HG03175 (cell line): ENCODE results near the gene DTHD1.

Experiments used
- ATAC-seq: cut with Tn5 transposase; IDR thresholded peaks from one replicate; pipeline ENCODE4 v1.9.1; 2021; ENCODE audit warnings: mild to moderate bottlenecking, moderate library complexity; ENCODE audit not compliant: unreplicated experiment

Gene DTHD1

GRCh38 chr4:36338973-36339372 lies 57.6 kb downstream of the DTHD1 start:
- no peak for ATAC-seq

DNA sequence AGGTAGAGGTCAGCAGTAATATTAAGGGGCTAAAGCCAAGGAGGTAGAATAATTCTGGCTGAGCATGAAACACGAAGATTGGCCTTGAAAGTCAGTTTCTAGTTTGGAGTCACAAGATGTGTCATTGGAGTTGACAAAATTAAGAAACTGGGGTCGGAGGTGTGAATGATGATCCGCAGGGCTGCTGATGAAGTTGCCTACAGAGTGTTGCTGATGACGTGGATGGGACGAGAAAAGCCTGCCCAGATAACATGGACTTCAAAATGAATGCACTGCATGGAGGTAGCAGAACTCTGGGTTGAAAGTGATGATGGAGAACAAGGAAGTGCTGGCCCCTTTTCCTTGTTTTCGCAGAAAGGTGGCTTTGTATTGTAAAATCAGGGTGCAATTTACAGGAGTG lies 60.5 kb downstream of the DTHD1 start:
- no peak for ATAC-seq

GRCh38 chr4:36343501-36344175 lies 62.2 kb downstream of the DTHD1 start:
- no peak for ATAC-seq

- ATAC-seq: peak; percentile 76
Observed at GRCh38 chr4:36348403-36348938, 67.1 kb downstream of the DTHD1 start.

DNA sequence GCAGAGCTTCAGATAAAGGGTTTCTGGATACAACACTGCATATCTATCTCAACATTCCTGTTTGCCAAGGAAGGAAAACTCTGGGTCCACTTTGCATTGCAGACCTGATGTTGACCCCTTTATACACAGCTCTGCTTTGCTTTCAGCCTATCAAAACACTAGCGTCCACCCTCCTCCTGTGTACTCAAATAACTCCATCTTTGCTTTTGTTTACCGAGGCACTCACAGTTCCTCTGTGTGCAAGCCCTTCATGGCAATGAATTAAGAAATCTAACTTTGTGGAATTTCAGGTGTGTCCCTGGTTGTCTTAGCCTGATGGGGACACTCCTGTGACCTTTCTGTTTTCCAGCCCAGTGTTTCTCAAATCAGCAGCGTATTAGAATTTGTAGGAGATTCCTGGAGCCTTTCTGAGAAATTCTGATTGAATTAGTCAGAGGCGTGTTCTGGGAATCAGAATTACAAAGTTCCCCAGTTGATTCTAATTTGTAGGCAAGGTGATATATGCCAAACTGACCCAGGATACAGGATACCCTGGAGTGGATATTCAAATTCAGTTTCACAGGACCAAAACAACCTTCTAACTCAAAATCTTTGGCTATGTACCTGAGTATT lies 68.6 kb downstream of the DTHD1 start:
- no peak for ATAC-seq

GRCh38 chr4:36351082-36351666 lies 69.8 kb downstream of the DTHD1 start:
- ATAC-seq: peak; percentile 66

- no peak for ATAC-seq
Observed at GRCh38 chr4:36353998-36354397, 72.6 kb downstream of the DTHD1 start.

- ATAC-seq: no peak
Observed at GRCh38 chr4:36358173-36358572, 76.8 kb downstream of the DTHD1 start.

- no peak for ATAC-seq
Observed at GRCh38 chr4:36360755-36361154, 79.3 kb downstream of the DTHD1 start.

DNA sequence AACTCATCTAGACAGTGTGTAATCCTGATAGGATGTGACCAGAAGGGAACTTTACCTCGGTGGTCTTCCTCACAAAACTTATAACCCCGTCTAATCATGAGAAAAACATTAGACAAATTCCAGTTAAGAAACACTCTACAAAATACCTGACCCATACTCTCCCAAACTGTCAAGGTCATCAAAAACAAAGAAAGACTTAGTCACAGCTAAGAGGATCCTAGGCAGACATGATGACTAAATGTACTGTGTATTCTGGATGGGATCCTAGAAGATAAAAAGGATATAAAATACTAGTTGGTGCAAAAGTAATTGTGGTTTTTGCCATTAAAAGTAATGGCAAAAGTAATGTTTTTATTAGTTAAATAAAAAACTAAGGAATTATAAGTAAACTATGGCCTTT lies 81.6 kb downstream of the DTHD1 start:
- no peak for ATAC-seq

- ATAC-seq: no peak
Observed at GRCh38 chr4:36374836-36375511, 93.6 kb downstream of the DTHD1 start.

GRCh38 chr4:36385951-36386571 lies 104.6 kb downstream of the DTHD1 start:
- ATAC-seq: peak; percentile 92

DNA sequence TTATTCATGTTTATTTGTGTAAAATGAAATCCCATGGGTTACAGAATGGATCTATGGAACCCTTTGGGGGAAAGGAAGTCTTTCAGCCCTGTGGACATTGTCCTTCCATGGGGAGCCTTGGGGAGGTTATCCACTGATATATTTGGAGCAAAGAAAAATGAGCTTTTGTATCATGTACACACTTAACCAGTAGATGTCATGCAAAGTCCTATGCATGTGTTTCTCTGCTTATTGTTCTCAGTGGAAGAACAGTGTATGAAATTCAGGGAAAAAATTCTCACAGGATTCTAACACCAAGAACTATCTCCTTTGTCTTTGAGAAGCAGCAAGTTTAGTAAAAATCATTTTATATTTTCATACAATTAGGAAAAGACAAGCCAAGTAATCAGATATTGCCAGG lies 105.3 kb downstream of the DTHD1 start:
- ATAC-seq: no peak

GRCh38 chr4:36388710-36389109 lies 107.3 kb downstream of the DTHD1 start:
- no peak for ATAC-seq

DNA sequence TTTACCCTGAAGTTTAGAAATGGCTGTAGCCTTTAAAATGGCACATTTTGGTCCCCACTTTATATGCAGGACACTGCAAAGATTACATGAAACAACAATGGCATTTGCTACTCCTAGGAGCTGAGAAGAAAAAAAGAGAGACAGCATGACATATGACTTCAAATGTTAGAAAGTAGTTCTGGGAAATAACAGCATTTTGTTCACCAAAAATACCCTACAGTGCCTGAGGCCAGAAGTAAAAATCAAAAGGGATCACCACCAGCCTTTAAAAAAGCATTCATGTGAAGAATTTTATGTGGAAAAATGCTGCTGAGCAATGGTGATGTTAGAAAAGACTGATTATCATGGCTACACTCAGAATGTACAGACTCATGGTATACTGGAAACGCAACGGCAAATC lies 110.0 kb downstream of the DTHD1 start:
- no peak for ATAC-seq

GRCh38 chr4:36392024-36392423 lies 110.6 kb downstream of the DTHD1 start:
- ATAC-seq: no peak

DNA sequence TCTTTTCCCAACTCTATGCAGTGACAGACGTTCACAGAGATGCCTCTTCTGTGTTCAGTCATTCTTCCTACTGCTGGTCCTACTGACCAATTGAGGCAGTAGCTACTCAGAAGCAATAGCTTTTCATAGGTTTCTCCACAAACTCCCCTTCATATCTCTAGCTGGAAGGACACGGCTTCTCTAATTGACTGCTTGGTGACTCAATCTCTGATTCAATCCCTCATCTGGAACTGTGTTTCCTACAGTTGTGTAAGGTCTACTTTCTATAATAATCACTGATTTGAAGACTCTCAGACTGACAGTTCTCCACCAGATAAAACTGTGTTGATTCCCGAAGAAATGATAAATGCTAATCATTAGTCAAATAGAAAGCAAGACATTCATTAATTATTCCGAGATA lies 111.5 kb downstream of the DTHD1 start:
- no peak for ATAC-seq
